Stomach (tissue), 4 donors: Measurements from ENCODE around the gene ODAD2.

Experiments used
- EP300 ChIP-seq: sonication (generic); formaldehyde crosslinking; IDR thresholded peaks from one replicate; pipeline ENCODE4 v1.6.1; 2017; ENCODE audit warnings: antibody characterized with exemption
- POLR2A ChIP-seq, 4 donors: fragments of 450-650 bp; IDR thresholded peaks; one replicate each; pipeline ENCODE4 v1.6.1; 2016; ENCODE audit warnings: antibody characterized with exemption in 4 of 4, control low read depth in 2 of 4, mild to moderate bottlenecking in 1 of 4, moderate library complexity in 1 of 4
- TF ChIP-seq, protein P1 (sequence below), 7 experiments: fragments of 450-650 bp in 4 of 7; fragments of 200-600 bp in 3 of 7; sonication (generic) in 3 of 7; IDR thresholded peaks; one replicate each; pipeline ENCODE4 v1.5.1; 2016 to 2019; ENCODE audit warnings: antibody characterized with exemption in 7 of 7, control low read depth in 2 of 7, mild to moderate bottlenecking in 1 of 7

DNA sequence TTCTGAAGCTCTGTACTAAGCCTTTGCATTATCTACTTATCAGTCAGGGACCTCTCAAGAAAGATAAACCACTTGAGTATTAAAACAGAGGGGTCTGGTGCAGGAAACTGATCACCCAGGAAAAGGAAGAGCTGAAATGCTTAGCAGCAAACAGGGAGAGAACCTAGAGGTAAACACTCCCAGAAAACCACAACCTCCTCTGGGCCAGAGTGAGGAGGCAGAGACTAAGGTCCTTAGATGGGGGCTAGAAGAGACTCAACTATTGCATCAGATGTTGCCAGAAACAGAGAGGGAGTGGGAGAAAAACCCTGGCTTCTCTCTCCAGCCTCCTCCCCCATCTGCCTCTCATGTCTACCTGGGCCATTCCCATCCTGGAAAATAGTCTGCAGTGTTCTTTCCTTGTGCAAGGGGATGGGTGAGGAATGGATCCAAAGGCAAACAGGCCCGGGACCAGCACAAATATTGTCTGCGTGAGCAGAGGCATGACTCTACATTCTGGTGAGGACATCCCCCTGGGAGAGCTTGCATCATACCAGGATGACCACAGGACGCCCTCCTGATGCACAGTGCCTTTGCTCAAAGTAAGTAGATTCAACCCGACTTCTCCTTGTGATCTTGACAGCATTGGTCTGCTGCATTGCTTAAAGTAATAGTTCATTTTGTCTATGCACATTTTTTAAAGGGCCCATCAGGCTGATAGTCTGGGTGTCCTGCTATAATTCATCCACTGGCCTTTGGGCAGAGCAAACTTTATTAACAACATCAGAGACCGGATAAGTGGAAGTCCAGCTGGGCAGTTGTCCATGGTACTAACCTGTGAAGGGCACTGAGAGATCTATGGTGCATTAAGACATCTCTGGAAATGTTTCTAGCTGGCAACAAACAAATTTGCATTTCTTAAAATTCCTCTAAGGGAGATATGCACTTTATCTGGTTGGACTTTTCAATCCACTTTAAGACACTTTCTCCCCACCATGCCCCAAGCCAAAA, 22.4 kb upstream of the ODAD2 start:
- TF ChIP-seq, protein P1, sequence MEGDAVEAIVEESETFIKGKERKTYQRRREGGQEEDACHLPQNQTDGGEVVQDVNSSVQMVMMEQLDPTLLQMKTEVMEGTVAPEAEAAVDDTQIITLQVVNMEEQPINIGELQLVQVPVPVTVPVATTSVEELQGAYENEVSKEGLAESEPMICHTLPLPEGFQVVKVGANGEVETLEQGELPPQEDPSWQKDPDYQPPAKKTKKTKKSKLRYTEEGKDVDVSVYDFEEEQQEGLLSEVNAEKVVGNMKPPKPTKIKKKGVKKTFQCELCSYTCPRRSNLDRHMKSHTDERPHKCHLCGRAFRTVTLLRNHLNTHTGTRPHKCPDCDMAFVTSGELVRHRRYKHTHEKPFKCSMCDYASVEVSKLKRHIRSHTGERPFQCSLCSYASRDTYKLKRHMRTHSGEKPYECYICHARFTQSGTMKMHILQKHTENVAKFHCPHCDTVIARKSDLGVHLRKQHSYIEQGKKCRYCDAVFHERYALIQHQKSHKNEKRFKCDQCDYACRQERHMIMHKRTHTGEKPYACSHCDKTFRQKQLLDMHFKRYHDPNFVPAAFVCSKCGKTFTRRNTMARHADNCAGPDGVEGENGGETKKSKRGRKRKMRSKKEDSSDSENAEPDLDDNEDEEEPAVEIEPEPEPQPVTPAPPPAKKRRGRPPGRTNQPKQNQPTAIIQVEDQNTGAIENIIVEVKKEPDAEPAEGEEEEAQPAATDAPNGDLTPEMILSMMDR (IDR thresholded peaks at IDR 0.05): no peak
- TF ChIP-seq EP300: no peak
- TF ChIP-seq POLR2A (IDR thresholded peaks at IDR 0.05): no peak
